DND-41 (cell line): ENCODE measurements around the gene ZC3H18.

ENCODE experiments used
- CTCF ChIP-seq: IDR thresholded peaks from 2 replicates; pipeline ENCODE4 v1.5.1; 2012; ENCODE audit warnings: borderline replicate concordance, low read length, moderate library complexity, mild to moderate bottlenecking; ENCODE audit not compliant: poor library complexity, severe bottlenecking; ENCODE audit errors: extremely low read depth
- EZH2 ChIP-seq: IDR thresholded peaks from 3 replicates; pipeline ENCODE4 v1.6.1; 2012; ENCODE audit warnings: borderline replicate concordance, low read depth, mild to moderate bottlenecking, moderate library complexity, low read length, inconsistent platforms; ENCODE audit not compliant: severe bottlenecking

GRCh38 chr16:88676502-88677242 lies 106.5 kb downstream of the ZC3H18 start:
- no peak for TF ChIP-seq CTCF
- no peak for TF ChIP-seq EZH2
